ENCODE data around the gene COX8A. TPM values are rescaled to one million over a fixed set of nuclear protein-coding genes. Genes with fewer than 3 reads are reported as not detected.

COX8A gene
- total and polyA plus RNA-seq, 2 of the 13 experiments (the other 11 are each of a cell fraction or from before 2014, with no cell fraction given), result 202 to 406 TPM

- TF ChIP-seq MAX (IDR thresholded peaks at IDR 0.05) (0 out of 2 replicates have a peak, but pooled peaks have one; percentile 22), MIXL1 (CRISPR knock-in tag; IDR thresholded peaks at IDR 0.05) (0 out of 2 replicates have a peak, but pooled peaks have one; percentile 20), ZNF124 (CRISPR knock-in tag; IDR thresholded peaks at IDR 0.05) (0 out of 2 replicates have a peak, but pooled peaks have one; percentile 23), ZFX (CRISPR knock-in tag; IDR thresholded peaks at IDR 0.05; ENCODE audit: low read depth) (peak; percentile 24; the same call in 1 of the 2 replicates), RAD21 (CRISPR knock-in tag; IDR thresholded peaks at IDR 0.05) (peak; percentile 73), ZFY (CRISPR knock-in tag; IDR thresholded peaks at IDR 0.05) (peak; percentile 28; the same call in 1 of the 2 replicates), ZBTB7B (CRISPR knock-in tag; IDR thresholded peaks at IDR 0.05) (0 out of 2 replicates have a peak, but pooled peaks have one; percentile 21), XRCC5 (optimal IDR thresholded peaks at IDR 0.05; ENCODE audit: low read length) (peak; percentile 12), ASH2L (IDR thresholded peaks at IDR 0.05; ENCODE audit: insufficient read length, low read depth, low read length) (peak; percentile 50), REL (CRISPR knock-in tag; conservative IDR thresholded peaks at IDR 0.05) (no peak), ZNF331 (CRISPR knock-in tag; IDR thresholded peaks at IDR 0.05) (0 out of 2 replicates have a peak, but pooled peaks have one; percentile 23), AFF4 (CRISPR knock-in tag; IDR thresholded peaks at IDR 0.05) (no peak), CSRNP2 (CRISPR knock-in tag; conservative IDR thresholded peaks at IDR 0.05; ENCODE audit: low read depth) (no peak), ARHGAP35 (CRISPR knock-in tag; IDR thresholded peaks at IDR 0.05; ENCODE audit: borderline replicate concordance) (no peak), MYC (CRISPR knock-in tag; IDR thresholded peaks at IDR 0.05; ENCODE audit: borderline replicate concordance) (0 out of 2 replicates have a peak, but pooled peaks have one; percentile 10), TEAD3 (CRISPR knock-in tag; optimal IDR thresholded peaks at IDR 0.05; ENCODE audit: borderline replicate concordance) (peak; percentile 77), SMC3 (IDR thresholded peaks at IDR 0.05; ENCODE audit: low read length) (peak; percentile 80), PHF8 (CRISPR knock-in tag; IDR thresholded peaks at IDR 0.05) (peak; percentile 34; the same call in 1 of the 2 replicates), ZNF446 (CRISPR knock-in tag; IDR thresholded peaks at IDR 0.05) (no peak)
- TF ChIP-seq, protein P1, sequence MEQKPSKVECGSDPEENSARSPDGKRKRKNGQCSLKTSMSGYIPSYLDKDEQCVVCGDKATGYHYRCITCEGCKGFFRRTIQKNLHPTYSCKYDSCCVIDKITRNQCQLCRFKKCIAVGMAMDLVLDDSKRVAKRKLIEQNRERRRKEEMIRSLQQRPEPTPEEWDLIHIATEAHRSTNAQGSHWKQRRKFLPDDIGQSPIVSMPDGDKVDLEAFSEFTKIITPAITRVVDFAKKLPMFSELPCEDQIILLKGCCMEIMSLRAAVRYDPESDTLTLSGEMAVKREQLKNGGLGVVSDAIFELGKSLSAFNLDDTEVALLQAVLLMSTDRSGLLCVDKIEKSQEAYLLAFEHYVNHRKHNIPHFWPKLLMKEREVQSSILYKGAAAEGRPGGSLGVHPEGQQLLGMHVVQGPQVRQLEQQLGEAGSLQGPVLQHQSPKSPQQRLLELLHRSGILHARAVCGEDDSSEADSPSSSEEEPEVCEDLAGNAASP (CRISPR knock-in tag; IDR thresholded peaks at IDR 0.05; ENCODE audit: borderline replicate concordance), result peak; percentile 57; the same call in 1 of the 2 replicates
- TF ChIP-seq, protein P2, sequence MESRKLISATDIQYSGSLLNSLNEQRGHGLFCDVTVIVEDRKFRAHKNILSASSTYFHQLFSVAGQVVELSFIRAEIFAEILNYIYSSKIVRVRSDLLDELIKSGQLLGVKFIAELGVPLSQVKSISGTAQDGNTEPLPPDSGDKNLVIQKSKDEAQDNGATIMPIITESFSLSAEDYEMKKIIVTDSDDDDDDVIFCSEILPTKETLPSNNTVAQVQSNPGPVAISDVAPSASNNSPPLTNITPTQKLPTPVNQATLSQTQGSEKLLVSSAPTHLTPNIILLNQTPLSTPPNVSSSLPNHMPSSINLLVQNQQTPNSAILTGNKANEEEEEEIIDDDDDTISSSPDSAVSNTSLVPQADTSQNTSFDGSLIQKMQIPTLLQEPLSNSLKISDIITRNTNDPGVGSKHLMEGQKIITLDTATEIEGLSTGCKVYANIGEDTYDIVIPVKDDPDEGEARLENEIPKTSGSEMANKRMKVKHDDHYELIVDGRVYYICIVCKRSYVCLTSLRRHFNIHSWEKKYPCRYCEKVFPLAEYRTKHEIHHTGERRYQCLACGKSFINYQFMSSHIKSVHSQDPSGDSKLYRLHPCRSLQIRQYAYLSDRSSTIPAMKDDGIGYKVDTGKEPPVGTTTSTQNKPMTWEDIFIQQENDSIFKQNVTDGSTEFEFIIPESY (CRISPR knock-in tag; IDR thresholded peaks at IDR 0.05), result peak; percentile 88
These were observed 28.8 kb upstream of the COX8A start (continued) for GRCh38 chr11:63945477-63946163.

All from HepG2 (cell line).